AG04449 (cell line): ENCODE data around the gene KLF11.
A peak's percentile ranks its signal among the peaks of the same experiment; 100 is the strongest.

Experiments
- CTCF ChIA-PET: fragments of 350-600 bp; formaldehyde crosslinking; extraction: SDS; loops from one replicate; lab custom pipeline; 2021; ENCODE audit warnings: antibody characterized with exemption; lab: Yijun Ruan, JAX
- POLR2A ChIA-PET: fragments of 400-600, 350-600 bp; formaldehyde crosslinking; extraction: SDS; loops from one replicate; lab custom pipeline; 2020; ENCODE audit warnings: antibody characterized with exemption, inconsistent platforms; lab: Yijun Ruan, JAX
- DNase-seq: peaks from one replicate; pipeline ENCODE4 v3.0.0-alpha.2; 2010; ENCODE audit warnings: low read depth, low spot score
- H3K4me3 ChIP-seq: 2 replicates; pipeline ENCODE4 v1.5.1; 2011; ENCODE audit warnings: low read depth, mild to moderate bottlenecking, control low read depth, low read length
- TF ChIP-seq, protein P1 (sequence below): IDR thresholded peaks from one replicate; pipeline ENCODE4 v1.5.1; 2011; ENCODE audit warnings: mild to moderate bottlenecking, moderate library complexity, low read length, control low read depth, inconsistent platforms; ENCODE audit not compliant: insufficient read depth; ENCODE audit errors: missing control alignments

The KLF11 gene

DNA sequence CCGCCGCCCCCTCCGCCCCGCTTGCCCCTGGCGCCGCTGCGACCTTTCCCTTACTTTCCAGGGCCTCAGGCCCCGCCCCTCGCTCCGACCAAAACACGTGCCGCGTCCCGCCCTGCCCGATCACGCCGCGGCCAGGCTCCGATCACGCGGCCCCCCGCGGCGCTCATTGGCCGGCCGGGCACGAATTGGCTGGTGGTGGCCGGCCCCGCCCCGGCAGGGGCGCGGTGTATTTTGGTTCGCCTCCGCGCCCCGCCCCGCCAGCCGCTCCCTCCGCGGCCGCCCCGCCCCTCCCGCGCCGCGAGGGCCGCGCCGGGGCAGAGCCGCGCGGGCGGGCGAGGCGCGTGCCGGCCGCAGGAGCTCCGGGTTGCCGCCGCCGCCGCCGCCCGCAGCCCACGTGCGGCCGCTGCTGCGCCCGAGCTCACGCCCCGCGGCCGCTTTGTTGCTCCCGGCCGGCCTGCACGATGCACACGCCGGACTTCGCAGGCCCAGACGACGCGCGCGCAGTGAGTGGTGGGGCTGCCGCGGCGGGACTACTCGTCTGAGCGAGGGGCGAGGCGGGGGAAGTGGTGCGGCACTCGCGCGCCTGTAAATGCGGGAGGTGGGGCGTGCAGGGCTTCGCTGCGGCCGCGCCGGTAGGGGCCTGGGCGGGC, at the start of gene KLF11:
TSS of gene KLF11 (plus strand) at position 295 of the 650 bp plus-strand sequence. CDS start at position 462, 167 bp downstream.
- H3K4me3 ChIP-seq = peak within 1 kb of the TSS; percentile 64
- TF ChIP-seq, protein P1, sequence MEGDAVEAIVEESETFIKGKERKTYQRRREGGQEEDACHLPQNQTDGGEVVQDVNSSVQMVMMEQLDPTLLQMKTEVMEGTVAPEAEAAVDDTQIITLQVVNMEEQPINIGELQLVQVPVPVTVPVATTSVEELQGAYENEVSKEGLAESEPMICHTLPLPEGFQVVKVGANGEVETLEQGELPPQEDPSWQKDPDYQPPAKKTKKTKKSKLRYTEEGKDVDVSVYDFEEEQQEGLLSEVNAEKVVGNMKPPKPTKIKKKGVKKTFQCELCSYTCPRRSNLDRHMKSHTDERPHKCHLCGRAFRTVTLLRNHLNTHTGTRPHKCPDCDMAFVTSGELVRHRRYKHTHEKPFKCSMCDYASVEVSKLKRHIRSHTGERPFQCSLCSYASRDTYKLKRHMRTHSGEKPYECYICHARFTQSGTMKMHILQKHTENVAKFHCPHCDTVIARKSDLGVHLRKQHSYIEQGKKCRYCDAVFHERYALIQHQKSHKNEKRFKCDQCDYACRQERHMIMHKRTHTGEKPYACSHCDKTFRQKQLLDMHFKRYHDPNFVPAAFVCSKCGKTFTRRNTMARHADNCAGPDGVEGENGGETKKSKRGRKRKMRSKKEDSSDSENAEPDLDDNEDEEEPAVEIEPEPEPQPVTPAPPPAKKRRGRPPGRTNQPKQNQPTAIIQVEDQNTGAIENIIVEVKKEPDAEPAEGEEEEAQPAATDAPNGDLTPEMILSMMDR = no peak
- ChIA-PET POLR2A (no interaction called here), CTCF (interaction anchor here (1.1 to 12.4 kb wide), 5 partner anchors 14 to 273 kb away, joined by 4 to 293 read pairs (median 5); no protein-coding TSS in a partner anchor)
- DNase-seq = no peak

DNA sequence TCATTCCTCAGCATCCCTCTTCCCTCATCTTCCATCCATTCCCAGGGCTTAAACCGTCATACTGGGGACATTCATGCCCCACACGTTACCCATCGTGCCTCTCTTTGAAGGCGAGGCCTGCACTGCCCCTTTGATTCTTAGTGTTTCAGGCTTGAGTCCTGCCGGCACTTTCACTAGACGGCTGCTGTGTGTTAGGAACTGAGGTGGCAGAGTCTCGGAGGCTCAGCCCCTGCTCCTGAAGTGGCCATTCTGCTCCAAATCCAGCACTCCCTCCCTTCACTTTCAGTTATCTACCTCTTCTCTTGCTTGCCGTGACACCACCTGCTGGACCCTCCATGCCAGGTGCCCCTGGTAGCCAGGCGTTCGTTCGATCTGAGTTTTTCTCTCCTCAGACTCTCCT, 48.9 kb upstream of the KLF11 start:
- H3K4me3 ChIP-seq = no peak overlapping the region
- no peak for DNase-seq
- ChIA-PET POLR2A (no interaction called here), CTCF (interaction anchor here (1.9 to 6.6 kb wide), 3 partner anchors 11 to 195 kb away, joined by 5 to 56 read pairs (median 12); no protein-coding TSS in a partner anchor)
- TF ChIP-seq, protein P1 = no peak

DNA sequence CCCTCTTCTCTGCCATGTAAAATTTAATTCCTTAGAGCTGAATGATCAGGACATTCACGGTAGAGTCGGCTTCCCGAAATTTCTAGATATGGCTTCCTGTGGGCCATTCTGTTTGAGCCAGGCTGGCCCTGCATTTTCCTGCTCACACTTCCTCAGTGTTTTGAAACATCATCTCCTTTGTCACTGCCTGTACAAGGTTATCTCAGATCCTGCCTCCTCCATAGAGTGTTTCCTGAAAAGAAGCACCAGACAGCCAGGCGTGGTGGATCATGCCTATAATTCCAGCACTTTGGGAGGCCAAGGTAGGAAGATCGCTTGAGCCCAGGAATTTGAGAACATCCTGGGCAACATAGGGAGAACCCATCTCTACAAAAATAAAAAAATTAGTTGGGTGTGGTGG, 48.3 kb upstream of the KLF11 start:
- CTCF ChIA-PET = interaction anchor here (1.9 to 6.6 kb wide), 2 partner anchors 12 to 181 kb away, joined by 5 to 56 read pairs; no protein-coding TSS in a partner anchor

DNA sequence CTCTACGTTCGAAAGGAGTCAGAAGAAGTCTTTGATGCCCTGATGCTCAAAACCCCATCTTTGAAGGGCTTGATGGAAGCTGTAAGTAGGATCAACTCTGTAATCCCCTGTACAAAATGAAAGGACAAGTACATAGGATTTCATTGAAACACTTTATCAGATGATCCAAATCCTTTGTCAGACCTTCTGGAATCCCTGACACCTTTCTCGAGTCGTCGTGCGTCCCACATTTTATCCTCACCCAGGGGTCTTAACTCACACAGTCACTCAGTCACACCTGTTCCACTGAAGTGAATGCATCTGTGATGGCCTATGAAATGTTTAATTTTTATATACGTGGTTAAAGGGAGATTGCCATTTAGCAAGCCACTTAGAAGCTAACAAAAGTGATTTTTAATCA, 47.0 kb upstream of the KLF11 start:
- CTCF ChIA-PET = interaction anchor here (1.0 to 6.6 kb wide), 3 partner anchors 12 to 183 kb away, joined by 3 to 56 read pairs (median 5); no protein-coding TSS in a partner anchor
- POLR2A ChIA-PET = no interaction called here
- no peak overlapping the region for H3K4me3 ChIP-seq

More for the DNA sequence above, 48.3 kb upstream of the KLF11 start:
- TF ChIP-seq, protein P1 = no peak
- no peak for DNase-seq
- H3K4me3 ChIP-seq = no peak overlapping the region
- POLR2A ChIA-PET = no interaction called here

DNA sequence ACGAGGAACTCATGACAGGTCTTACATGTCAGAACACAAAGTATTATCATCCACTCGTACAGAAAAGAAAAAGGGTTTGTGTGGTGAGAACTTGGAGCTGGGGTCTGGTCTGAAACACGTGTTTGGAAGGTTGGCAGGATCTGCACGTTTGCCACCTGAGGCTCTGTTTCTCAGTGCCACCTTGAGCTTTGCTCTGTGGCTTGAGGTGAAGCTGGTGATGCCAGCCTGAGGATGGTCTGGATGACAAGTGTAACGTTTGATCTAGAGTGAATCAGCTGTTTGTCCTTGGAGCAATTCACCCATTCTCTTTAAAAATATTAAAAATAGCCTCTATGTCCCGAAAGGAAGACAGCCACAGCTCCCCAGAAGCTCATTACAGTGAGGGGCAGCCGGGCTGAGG, 45.4 kb upstream of the KLF11 start:
- POLR2A ChIA-PET = no interaction called here
- DNase-seq = no peak
- H3K4me3 ChIP-seq = no peak overlapping the region
- TF ChIP-seq, protein P1 = no peak
- CTCF ChIA-PET = interaction anchor here (0.7 to 6.6 kb wide), 2 partner anchors 15 to 184 kb away, joined by 3 to 56 read pairs; no protein-coding TSS in a partner anchor

More for the DNA sequence above, 47.0 kb upstream of the KLF11 start:
- no peak for DNase-seq
- TF ChIP-seq, protein P1 = no peak

DNA sequence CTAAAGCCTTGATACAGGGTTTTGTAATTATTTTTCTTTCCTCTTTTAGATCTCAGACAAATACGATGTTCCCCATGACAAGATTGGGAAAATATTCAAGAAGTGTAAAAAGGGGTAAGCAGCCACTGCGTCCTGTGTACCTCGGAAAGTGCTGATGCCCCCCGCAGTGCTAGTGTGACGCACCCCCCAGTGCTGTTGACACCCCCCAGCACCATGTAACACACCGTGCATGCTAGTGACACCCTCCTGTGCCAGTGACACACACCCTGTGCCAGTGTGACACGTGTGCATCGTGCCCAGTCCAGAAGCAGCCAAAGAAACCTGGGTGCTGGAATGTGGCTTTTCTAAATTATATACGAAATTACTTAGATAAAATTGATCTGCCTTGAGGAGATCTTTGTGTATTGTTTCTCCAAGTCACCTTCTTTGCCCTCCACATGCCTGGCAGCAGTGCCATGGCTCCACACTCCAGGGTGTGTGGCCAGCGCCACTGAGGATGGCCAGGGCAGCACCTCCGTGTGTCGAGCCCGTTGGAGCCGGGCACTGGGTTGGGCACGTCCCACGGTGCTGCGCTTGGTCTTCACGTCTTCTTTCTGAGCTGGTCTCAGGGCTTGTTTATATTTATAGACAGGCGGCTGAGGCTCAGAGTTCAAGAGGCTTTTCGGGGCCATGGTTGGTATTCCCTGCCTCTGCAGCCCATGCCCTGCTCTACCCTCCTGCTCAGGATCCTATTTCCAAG, 44.3 kb upstream of the KLF11 start:
- CTCF ChIA-PET = interaction anchor here (2.3 kb wide), 1 partner anchor 14 kb away, joined by 10 read pairs; no protein-coding TSS in a partner anchor
- POLR2A ChIA-PET = no interaction called here
- no peak for DNase-seq
- TF ChIP-seq, protein P1 = no peak
- H3K4me3 ChIP-seq = no peak overlapping the region
